H1 (cell line): Measurements from ENCODE around the gene GYPA. TPM values are rescaled to one million over a fixed set of nuclear protein-coding genes. Genes with fewer than 3 reads are reported as not detected.

Source experiments
- EGR1 ChIP-seq: IDR thresholded peaks from 2 replicates; pipeline ENCODE4 v1.6.1; 2011; ENCODE audit warnings: low read depth, low read length, borderline replicate concordance
- POLR2AphosphoS5 ChIP-seq: IDR thresholded peaks from 2 replicates; pipeline ENCODE4 v1.6.1; 2011; ENCODE audit warnings: low read depth, low read length
- SP4 ChIP-seq: IDR thresholded peaks from 2 replicates; pipeline ENCODE4 v1.6.1; 2012; ENCODE audit warnings: low read length, inconsistent platforms
- SUZ12 ChIP-seq: fragments of 200-600 bp; sonication (generic); IDR thresholded peaks from 2 replicates; pipeline ENCODE4 v1.6.1; 2012; ENCODE audit warnings: mild to moderate bottlenecking, inconsistent platforms, low read length, moderate library complexity, mixed read lengths
- polyA plus RNA-seq, 7 experiments: library from polyadenylated mRNA; depleted of rRNA in 3 of 7; stranded (reverse) in 5 of 7; unstranded in 2 of 7; fragments of >200 nt in 5 of 7; fragments of 200-250 nt in 2 of 7; gene quantifications; 1 replicate in 5 of 7; 2 replicates in 1 of 7; 4 replicates in 1 of 7; pipeline versions ENCODE4 v1.2.1 to v1.2.3, GENCODE V29; 2011 to 2013; ENCODE audit warnings: missing spikeins in 2 of 7, mixed read lengths in 2 of 7
- total RNA-seq: library from RNA; stranded (reverse); fragmentation: NEBNext Ultra II Directional; extraction: Animal tissue kit (Norgen Biotek cat#: 25700); gene quantifications from 2 replicates; pipeline ENCODE4 v1.2.1, GENCODE V29; 2021
- TF ChIP-seq, protein P1 (sequence below), 3 experiments: IDR thresholded peaks; 1 replicate in 2 of 3; 2 replicates in 1 of 3; pipeline versions ENCODE4 v1.5.1 to v1.6.1; 2011; ENCODE audit warnings: low read length in 3 of 3, mild to moderate bottlenecking in 3 of 3, inconsistent platforms in 2 of 3, low read depth in 1 of 3, moderate library complexity in 1 of 3; ENCODE audit not compliant: insufficient read depth in 1 of 3; ENCODE audit errors: control extremely low read depth in 1 of 3

GYPA gene
- total and polyA plus RNA-seq, 2 of the 8 experiments (the other 6 are each of a cell fraction or from before 2014, with no cell fraction given) = not detected

DNA sequence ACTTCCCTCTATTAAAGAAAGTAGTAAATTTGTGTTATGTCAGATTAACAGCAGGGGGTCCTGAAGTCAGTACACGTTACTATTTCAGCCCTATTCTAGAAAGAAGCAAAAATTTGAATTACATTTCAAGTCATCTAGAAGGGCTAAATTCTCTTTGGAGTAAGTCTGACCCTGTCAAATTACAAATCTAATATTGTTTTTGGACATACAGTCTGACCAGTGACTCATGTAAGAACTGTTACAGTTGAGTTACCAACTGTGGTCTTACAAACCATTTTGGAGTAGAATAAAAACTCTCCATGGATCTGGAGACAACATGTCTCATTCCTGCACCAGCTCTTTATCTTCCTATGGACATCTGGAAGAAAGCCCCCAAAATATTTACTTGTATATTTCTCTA, 36.0 kb upstream of the GYPA start (continued):
- TF ChIP-seq, protein P1, sequence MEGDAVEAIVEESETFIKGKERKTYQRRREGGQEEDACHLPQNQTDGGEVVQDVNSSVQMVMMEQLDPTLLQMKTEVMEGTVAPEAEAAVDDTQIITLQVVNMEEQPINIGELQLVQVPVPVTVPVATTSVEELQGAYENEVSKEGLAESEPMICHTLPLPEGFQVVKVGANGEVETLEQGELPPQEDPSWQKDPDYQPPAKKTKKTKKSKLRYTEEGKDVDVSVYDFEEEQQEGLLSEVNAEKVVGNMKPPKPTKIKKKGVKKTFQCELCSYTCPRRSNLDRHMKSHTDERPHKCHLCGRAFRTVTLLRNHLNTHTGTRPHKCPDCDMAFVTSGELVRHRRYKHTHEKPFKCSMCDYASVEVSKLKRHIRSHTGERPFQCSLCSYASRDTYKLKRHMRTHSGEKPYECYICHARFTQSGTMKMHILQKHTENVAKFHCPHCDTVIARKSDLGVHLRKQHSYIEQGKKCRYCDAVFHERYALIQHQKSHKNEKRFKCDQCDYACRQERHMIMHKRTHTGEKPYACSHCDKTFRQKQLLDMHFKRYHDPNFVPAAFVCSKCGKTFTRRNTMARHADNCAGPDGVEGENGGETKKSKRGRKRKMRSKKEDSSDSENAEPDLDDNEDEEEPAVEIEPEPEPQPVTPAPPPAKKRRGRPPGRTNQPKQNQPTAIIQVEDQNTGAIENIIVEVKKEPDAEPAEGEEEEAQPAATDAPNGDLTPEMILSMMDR (IDR thresholded peaks at IDR 0.05; ENCODE audit: control extremely low read depth in 1 of 3, insufficient read depth in 1 of 3, low read depth in 1 of 3, low read length in 3 of 3) = no peak
- TF ChIP-seq EGR1 (no peak), SUZ12 (no peak), SP4 (no peak), POLR2AphosphoS5 (no peak)
